ENCODE data around the gene OR8H1. TPM values are rescaled to one million over a fixed set of nuclear protein-coding genes. Genes with fewer than 3 reads are reported as not detected.
A peak's percentile ranks its signal among the peaks of the same experiment; 100 is the strongest.

Gene OR8H1
- not detected in 2 replicates for total RNA-seq (2014; rRNA removed; shearing (Covaris generic))

GRCh38 chr11:56292154-56292553 is at the start of gene OR8H1:
TSS of gene OR8H1 (minus strand) at chr11:56292254. CDS start at chr11:56291062, 1,192 bp downstream.
- no peak for DNase-seq (ENCODE audit: low spot score)

- no peak for DNase-seq (ENCODE audit: low spot score)
Observed at GRCh38 chr11:56340289-56340688, 48.2 kb upstream of the OR8H1 start.

- no peak for DNase-seq (ENCODE audit: low spot score)
Observed at GRCh38 chr11:56333156-56333555, 41.1 kb upstream of the OR8H1 start.

- peak; percentile 4 for DNase-seq (ENCODE audit: low spot score)
Observed at GRCh38 chr11:56331861-56332491, 39.9 kb upstream of the OR8H1 start.

GRCh38 chr11:56314844-56315243 is 22.8 kb upstream of the OR8H1 start, which contains the start of gene OR8K3:
TSS of gene OR8K3 (plus strand) at chr11:56315144. CDS start at chr11:56318307, 3,163 bp downstream.
- no peak for DNase-seq (ENCODE audit: low spot score)

- DNase-seq (ENCODE audit: low spot score): no peak
Observed at GRCh38 chr11:56307836-56308235, 15.8 kb upstream of the OR8H1 start.

GRCh38 chr11:56296898-56297297 is 4.8 kb upstream of the OR8H1 start:
- DNase-seq (ENCODE audit: low spot score): no peak

- no peak for DNase-seq (ENCODE audit: low spot score)
Observed at GRCh38 chr11:56273854-56274253, 18.2 kb downstream of the OR8H1 start, which contains the start of gene OR5T1. TSS of gene OR5T1 (plus strand) at chr11:56274154. CDS start at chr11:56275639, 1,485 bp downstream.

- DNase-seq (ENCODE audit: low spot score): no peak
Observed at GRCh38 chr11:56271092-56271491, 21.0 kb downstream of the OR8H1 start.

GRCh38 chr11:56251954-56252353 is 40.1 kb downstream of the OR8H1 start, which contains the start of gene OR5T3:
TSS of gene OR5T3 (plus strand) at chr11:56252254. CDS start at chr11:56252254, 0 bp downstream.
- no peak for DNase-seq (ENCODE audit: low spot score)

Other genes with a start within 250 kb of the OR8H1 start
- gene OR8I2, start 198.9 kb downstream of the OR8H1 start, total RNA-seq (2014; rRNA removed; shearing (Covaris generic)): not detected in 2 replicates
- gene OR8H2, start 188.6 kb downstream of the OR8H1 start, total RNA-seq (2014; rRNA removed; shearing (Covaris generic)): not detected in 2 replicates
- not detected in 2 replicates for gene OR8H3, start 169.9 kb downstream of the OR8H1 start, total RNA-seq (2014; rRNA removed; shearing (Covaris generic))
- gene OR8J3, start 152.1 kb downstream of the OR8H1 start, total RNA-seq (2014; rRNA removed; shearing (Covaris generic)): not detected in 2 replicates
- gene OR8K5, start 131.9 kb downstream of the OR8H1 start, total RNA-seq (2014; rRNA removed; shearing (Covaris generic)): not detected in 2 replicates
- gene OR5J2, start 115.6 kb downstream of the OR8H1 start, total RNA-seq (2014; rRNA removed; shearing (Covaris generic)): not detected in 2 replicates
- not detected in 2 replicates for gene OR5T2, start 58.0 kb downstream of the OR8H1 start, total RNA-seq (2014; rRNA removed; shearing (Covaris generic))
- not detected in 2 replicates for gene OR5T3, start 40.0 kb downstream of the OR8H1 start, total RNA-seq (2014; rRNA removed; shearing (Covaris generic))
- gene OR5T1, start 18.1 kb downstream of the OR8H1 start, total RNA-seq (2014; rRNA removed; shearing (Covaris generic)): not detected in 2 replicates
- not detected in 2 replicates for gene OR8K3, start 22.9 kb upstream of the OR8H1 start, total RNA-seq (2014; rRNA removed; shearing (Covaris generic))
- not detected in 2 replicates for gene OR8K1, start 53.8 kb upstream of the OR8H1 start, total RNA-seq (2014; rRNA removed; shearing (Covaris generic))
- gene OR8J1, start 62.0 kb upstream of the OR8H1 start, total RNA-seq (2014; rRNA removed; shearing (Covaris generic)): not detected in 2 replicates
- not detected in 2 replicates for gene OR8U1, start 83.4 kb upstream of the OR8H1 start, total RNA-seq (2014; rRNA removed; shearing (Covaris generic))
- gene OR5AL1, start 120.4 kb upstream of the OR8H1 start, total RNA-seq (2014; rRNA removed; shearing (Covaris generic)): not detected in 2 replicates
- gene OR5M3, start 181.1 kb upstream of the OR8H1 start, total RNA-seq (2014; rRNA removed; shearing (Covaris generic)): not detected in 2 replicates
- not detected in 2 replicates for gene OR5M8, start 199.1 kb upstream of the OR8H1 start, total RNA-seq (2014; rRNA removed; shearing (Covaris generic))